Endodermal cell (in vitro differentiated cells): ENCODE data around the gene TBC1D16. TPM values are rescaled to one million over a fixed set of nuclear protein-coding genes. Genes with fewer than 3 reads are reported as not detected.

Experiments
- DNase-seq: peaks from one replicate; pipeline ENCODE4 v3.0.0-alpha.2; 2017
- H3K27ac ChIP-seq: 2 replicates; pipeline ENCODE4 v1.5.1; 2013; ENCODE audit warnings: mild to moderate bottlenecking, low read depth, low read length, moderate library complexity
- H3K27me3 ChIP-seq: 2 replicates; pipeline ENCODE4 v1.6.1; 2013; ENCODE audit warnings: mild to moderate bottlenecking, low read length, moderate library complexity; ENCODE audit not compliant: insufficient read depth, control insufficient read depth, poor library complexity, severe bottlenecking
- H3K36me3 ChIP-seq: 2 replicates; pipeline ENCODE4 v1.7.0; 2013; ENCODE audit warnings: mild to moderate bottlenecking, low read length, moderate library complexity; ENCODE audit not compliant: control insufficient read depth, insufficient read depth
- H3K4me1 ChIP-seq: one replicate; pipeline ENCODE4 v1.7.0; 2013; ENCODE audit warnings: low read length; ENCODE audit not compliant: control insufficient read depth, insufficient read depth
- H3K4me3 ChIP-seq: 2 replicates; pipeline ENCODE4 v1.5.1; 2013; ENCODE audit warnings: mild to moderate bottlenecking, low read length, moderate library complexity
- H3K9ac ChIP-seq: 2 replicates; pipeline ENCODE4 v1.6.1; 2013; ENCODE audit warnings: mild to moderate bottlenecking, low read length, moderate library complexity; ENCODE audit not compliant: poor library complexity, severe bottlenecking; ENCODE audit errors: extremely low read depth
- H3K9me3 ChIP-seq: 2 replicates; pipeline ENCODE4 v1.6.1; 2013; ENCODE audit warnings: mild to moderate bottlenecking, low read length, moderate library complexity; ENCODE audit not compliant: control insufficient read depth
- H3K27ac Mint-ChIP-seq: 2 replicates; pipeline ENCODE4 v1.8.0; 2020; ENCODE audit warnings: mixed read lengths
- H3K27me3 Mint-ChIP-seq: 2 replicates; pipeline ENCODE4 v1.8.0; 2021; ENCODE audit warnings: mild to moderate bottlenecking, mixed read lengths; ENCODE audit not compliant: insufficient read depth
- H3K36me3 Mint-ChIP-seq: 2 replicates; pipeline ENCODE4 v1.8.0; 2020; ENCODE audit warnings: low read depth, mixed read lengths
- H3K4me1 Mint-ChIP-seq: 2 replicates; pipeline ENCODE4 v1.8.0; 2020; ENCODE audit warnings: mixed read lengths
- H3K4me3 Mint-ChIP-seq: 2 replicates; pipeline ENCODE4 v1.8.0; 2020; ENCODE audit warnings: mild to moderate bottlenecking, moderate library complexity, mixed read lengths
- H3K9me3 Mint-ChIP-seq: 2 replicates; pipeline ENCODE4 v1.8.0; 2020; ENCODE audit warnings: mild to moderate bottlenecking, mixed read lengths
- CTCF ChIP-seq: fragments of 200-600 bp; sonication (generic); conservative IDR thresholded peaks from 2 replicates; pipeline ENCODE4 v1.5.0; 2021; ENCODE audit warnings: antibody characterized with exemption, mild to moderate bottlenecking
- WGBS, 2 experiments: methylation state at CpG; one replicate each; pipeline versions ENCODE4 v1.1.5 to v1.1.7; 2013; ENCODE audit warnings: missing lambda C conversion rate in 2 of 2, mixed read lengths in 1 of 2; ENCODE audit not compliant: insufficient coverage in 1 of 2, insufficient read length in 1 of 2; 5-methylcytosine and 5-hydroxymethylcytosine counted together
- total RNA-seq, 2 donors: library from RNA; stranded (reverse); fragmentation: NEBNext Ultra II Directional in 1 of 2; extraction: Animal tissue kit (Norgen Biotek cat#: 25700) in 1 of 2; gene quantifications; 2 replicates in 1 of 2; 3 replicates in 1 of 2; pipeline ENCODE4 v1.2.1, GENCODE V29; 2021

The TBC1D16 gene
- total RNA-seq, 2 donors from 2014 or later = 88.2 to 116 TPM

GRCh38 chr17:80060644-80061043 is 25.0 kb upstream of the TBC1D16 start:
- H3K36me3 Mint-ChIP-seq = peaks cover 18% of the 10 kb centered on the region
- Histone ChIP-seq H3K9me3 (no peaks in the 10 kb centered on the region), H3K4me3 (no peak overlapping the region), H3K36me3 (no peaks in the 10 kb centered on the region), H3K27ac (no peak overlapping the region), H3K4me1 (peaks cover 5% of the 10 kb centered on the region), H3K9ac (no peak overlapping the region), H3K27me3 (no peaks in the 10 kb centered on the region)
- no peak overlapping the region for H3K4me3 Mint-ChIP-seq
- DNase-seq = no peak
- 94 to 100% methylated on average over 2 to 3 of the region's 4 CpGs for WGBS, 2 experiments
- no peaks in the 10 kb centered on the region for H3K9me3 Mint-ChIP-seq
- no peaks in the 10 kb centered on the region for H3K27me3 Mint-ChIP-seq
- peaks cover 11% of the 10 kb centered on the region for H3K4me1 Mint-ChIP-seq
- no peak for TF ChIP-seq CTCF
- H3K27ac Mint-ChIP-seq = no peak overlapping the region

- Histone ChIP-seq H3K4me1 (no peaks in the 10 kb centered on the region), H3K36me3 (no peaks in the 10 kb centered on the region), H3K9ac (no peak overlapping the region), H3K4me3 (no peak overlapping the region), H3K9me3 (no peaks in the 10 kb centered on the region), H3K27ac (no peak overlapping the region), H3K27me3 (no peaks in the 10 kb centered on the region)
- H3K4me1 Mint-ChIP-seq = peaks cover 7% of the 10 kb centered on the region
- H3K36me3 Mint-ChIP-seq = peaks cover 17% of the 10 kb centered on the region
- DNase-seq = no peak
- 95 to 96% methylated on average over 25 to 28 of the region's 28 CpGs for WGBS, 2 experiments
- H3K9me3 Mint-ChIP-seq = no peaks in the 10 kb centered on the region
- TF ChIP-seq CTCF = no peak
- H3K27me3 Mint-ChIP-seq = no peaks in the 10 kb centered on the region
- no peak overlapping the region for H3K27ac Mint-ChIP-seq
- H3K4me3 Mint-ChIP-seq = no peak overlapping the region
Observed at GRCh38 chr17:80058311-80058955, 22.8 kb upstream of the TBC1D16 start.

GRCh38 chr17:80055597-80055996 is 19.9 kb upstream of the TBC1D16 start:
- Mint-ChIP-seq H3K36me3 (peaks cover 27% of the 10 kb centered on the region), H3K9me3 (no peaks in the 10 kb centered on the region), H3K27ac (no peak overlapping the region), H3K4me1 (no peaks in the 10 kb centered on the region), H3K4me3 (no peak overlapping the region), H3K27me3 (no peaks in the 10 kb centered on the region)
- no peaks in the 10 kb centered on the region for H3K27me3 ChIP-seq
- peaks cover 4% of the 10 kb centered on the region for H3K36me3 ChIP-seq
- 83 to 96% methylated on average over 5 to 6 of the region's 9 CpGs for WGBS, 2 experiments
- no peak overlapping the region for H3K4me3 ChIP-seq
- no peak overlapping the region for H3K27ac ChIP-seq
- H3K9ac ChIP-seq = no peak overlapping the region
- H3K4me1 ChIP-seq = no peaks in the 10 kb centered on the region
- peak; percentile 78 for DNase-seq
- no peaks in the 10 kb centered on the region for H3K9me3 ChIP-seq
- TF ChIP-seq CTCF = peak; percentile 43
